H9 (cell line): ENCODE data around the gene HIVEP1. TPM values are rescaled to one million over a fixed set of nuclear protein-coding genes. Genes with fewer than 3 reads are reported as not detected.

Experiments
- DNase-seq: peaks from one replicate; pipeline ENCODE4 v3.0.0-alpha.2; 2017
- H2AFZ ChIP-seq: one replicate; pipeline ENCODE4 v1.6.1; 2013; ENCODE audit warnings: mild to moderate bottlenecking, low read length, control low read depth, moderate library complexity
- H2AK5ac ChIP-seq: 2 replicates; pipeline ENCODE4 v1.6.1; 2013; ENCODE audit warnings: low read length, control low read depth, mixed read lengths; ENCODE audit not compliant: insufficient read length
- H2BK120ac ChIP-seq: one replicate; pipeline ENCODE4 v1.6.1; 2013; ENCODE audit warnings: low read depth, mild to moderate bottlenecking, low read length, control low read depth, inconsistent platforms; ENCODE audit not compliant: poor library complexity, severe bottlenecking
- H2BK12ac ChIP-seq: 2 replicates; pipeline ENCODE4 v1.6.1; 2013; ENCODE audit warnings: low read length, control low read depth, mixed read lengths, low read depth; ENCODE audit not compliant: insufficient read length
- H2BK15ac ChIP-seq: 2 replicates; pipeline ENCODE4 v1.6.1; 2013; ENCODE audit warnings: low read depth, low read length, control low read depth
- H2BK20ac ChIP-seq: one replicate; pipeline ENCODE4 v1.6.1; 2013; ENCODE audit warnings: low read depth, mild to moderate bottlenecking, low read length, control low read depth, inconsistent platforms; ENCODE audit not compliant: poor library complexity, severe bottlenecking
- H2BK5ac ChIP-seq: 2 replicates; pipeline ENCODE4 v1.6.1; 2013; ENCODE audit warnings: low read length, control low read depth, mixed read lengths; ENCODE audit not compliant: insufficient read length
- H3K14ac ChIP-seq: 2 replicates; pipeline ENCODE4 v1.6.1; 2013; ENCODE audit warnings: low read length, control low read depth; ENCODE audit not compliant: insufficient read depth
- H3K18ac ChIP-seq: 2 replicates; pipeline ENCODE4 v1.6.1; 2013; ENCODE audit warnings: low read depth, mild to moderate bottlenecking, mixed read lengths, low read length, control low read depth; ENCODE audit not compliant: insufficient read length
- H3K23ac ChIP-seq: 2 replicates; pipeline ENCODE4 v1.6.1; 2013; ENCODE audit warnings: low read length, control low read depth, mixed read lengths, low read depth; ENCODE audit not compliant: insufficient read length
- H3K23me2 ChIP-seq: 2 replicates; pipeline ENCODE4 v1.6.1; 2013; ENCODE audit warnings: low read depth, mild to moderate bottlenecking, mixed read lengths, low read length, control low read depth; ENCODE audit not compliant: insufficient read length, poor library complexity, severe bottlenecking
- H3K27ac ChIP-seq: 2 replicates; pipeline ENCODE4 v1.5.1; 2013; ENCODE audit warnings: low read length, control low read depth, mixed read lengths, low read depth; ENCODE audit not compliant: insufficient read length
- H3K27me3 ChIP-seq: 2 replicates; pipeline ENCODE4 v1.6.1; 2013; ENCODE audit warnings: low read length, control low read depth, inconsistent platforms; ENCODE audit not compliant: insufficient read depth
- H3K4ac ChIP-seq: 2 replicates; pipeline ENCODE4 v1.6.1; 2013; ENCODE audit warnings: low read depth, mild to moderate bottlenecking, control low read depth, inconsistent platforms, low read length, moderate library complexity
- H3K4me1 ChIP-seq: 2 replicates; pipeline ENCODE4 v1.6.1; 2013; ENCODE audit warnings: low read length, control low read depth, inconsistent platforms; ENCODE audit not compliant: insufficient read depth
- H3K4me2 ChIP-seq: 2 replicates; pipeline ENCODE4 v1.6.1; 2013; ENCODE audit warnings: low read length, control low read depth, mixed read lengths; ENCODE audit not compliant: insufficient read length, insufficient read depth
- H3K56ac ChIP-seq: 2 replicates; pipeline ENCODE4 v1.6.1; 2013; ENCODE audit warnings: low read depth, mild to moderate bottlenecking, mixed read lengths, low read length, control low read depth; ENCODE audit not compliant: insufficient read length
- H3K79me1 ChIP-seq: 2 replicates; pipeline ENCODE4 v1.6.1; 2013; ENCODE audit warnings: low read depth, mild to moderate bottlenecking, moderate library complexity, low read length, control low read depth, inconsistent platforms; ENCODE audit not compliant: insufficient read depth, poor library complexity, severe bottlenecking
- H3K79me2 ChIP-seq: 2 replicates; pipeline ENCODE4 v1.6.1; 2013; ENCODE audit warnings: low read length, control low read depth, inconsistent platforms; ENCODE audit not compliant: insufficient read depth
- H3K9ac ChIP-seq: 2 replicates; pipeline ENCODE4 v1.6.1; 2013; ENCODE audit warnings: low read length, control low read depth, mixed read lengths; ENCODE audit not compliant: insufficient read length; ENCODE audit errors: extremely low read depth
- H3K9me3 ChIP-seq: one replicate; pipeline ENCODE4 v1.6.1; 2013; ENCODE audit warnings: low read depth, low read length, inconsistent platforms; ENCODE audit not compliant: control insufficient read depth
- H3T11ph ChIP-seq: one replicate; pipeline ENCODE4 v1.6.1; 2013; ENCODE audit warnings: mild to moderate bottlenecking, low read length, control low read depth, inconsistent platforms
- H4K20me1 ChIP-seq: one replicate; pipeline ENCODE4 v1.6.1; 2013; ENCODE audit not compliant: control insufficient read depth, insufficient read length, insufficient read depth
- H4K5ac ChIP-seq: 2 replicates; pipeline ENCODE4 v1.6.1; 2013; ENCODE audit warnings: low read depth, mild to moderate bottlenecking, mixed read lengths, low read length, control low read depth; ENCODE audit not compliant: insufficient read length
- H4K8ac ChIP-seq: replicated peaks from 2 replicates; pipeline ENCODE4 v1.6.1; 2013; ENCODE audit warnings: low read length, control low read depth, mixed read lengths, low read depth; ENCODE audit not compliant: insufficient read length
- H4K91ac ChIP-seq: 2 replicates; pipeline ENCODE4 v1.6.1; 2013; ENCODE audit warnings: low read depth, mild to moderate bottlenecking, moderate library complexity, mixed read lengths, low read length, control low read depth; ENCODE audit not compliant: insufficient read length
- H3K27ac Mint-ChIP-seq, 3 experiments: 2 replicates in 2 of 3; 3 replicates in 1 of 3; pipeline ENCODE4 v1.8.0; 2020 to 2021; ENCODE audit warnings: mixed read lengths in 3 of 3, mild to moderate bottlenecking in 1 of 3, moderate library complexity in 1 of 3
- H3K27me3 Mint-ChIP-seq: 2 replicates; pipeline ENCODE4 v1.8.0; 2021; ENCODE audit warnings: low read depth, mild to moderate bottlenecking, moderate library complexity, mixed read lengths
- H3K36me3 Mint-ChIP-seq, 3 experiments: 2 replicates in 2 of 3; 3 replicates in 1 of 3; pipeline ENCODE4 v1.8.0; 2020 to 2021; ENCODE audit warnings: low read depth in 3 of 3, mixed read lengths in 3 of 3; ENCODE audit not compliant: insufficient read depth in 1 of 3
- H3K4me1 Mint-ChIP-seq, 2 experiments: 2 replicates each; pipeline ENCODE4 v1.8.0; 2020; ENCODE audit warnings: mixed read lengths in 2 of 2
- H3K4me3 Mint-ChIP-seq, 2 experiments: 2 replicates in 1 of 2; 3 replicates in 1 of 2; pipeline ENCODE4 v1.8.0; 2020 to 2021; ENCODE audit warnings: mild to moderate bottlenecking in 2 of 2, mixed read lengths in 2 of 2, moderate library complexity in 1 of 2
- H3K9me3 Mint-ChIP-seq, 2 experiments: 2 replicates in 1 of 2; 3 replicates in 1 of 2; pipeline ENCODE4 v1.8.0; 2020; ENCODE audit warnings: mild to moderate bottlenecking in 2 of 2, mixed read lengths in 2 of 2, moderate library complexity in 1 of 2
- CTCF ChIP-seq: fragments of 200-600 bp; sonication (generic); conservative IDR thresholded peaks from 3 replicates; pipeline ENCODE4 v1.8.0; 2021; ENCODE audit warnings: antibody characterized with exemption, mild to moderate bottlenecking
- WGBS: extraction: QIAGEN DNeasy Blood & Tissue Kit; methylation state at CpG from one replicate; pipeline ENCODE4 v1.1.7; 2013; ENCODE audit warnings: missing lambda C conversion rate, low lambda C conversion rate, mixed read lengths; ENCODE audit not compliant: insufficient read length; ENCODE audit errors: extremely low coverage; 5-methylcytosine and 5-hydroxymethylcytosine counted together
- total RNA-seq: library from RNA; stranded (reverse); gene quantifications from 2 replicates; pipeline ENCODE4 v1.2.1, GENCODE V29; 2021

HIVEP1 gene
- total RNA-seq, 1 experiment from 2014 or later, result 44.2 TPM

GRCh38 chr6:12196326-12196936, 184.3 kb downstream of the HIVEP1 start:
- Histone ChIP-seq H3K23ac (no peak overlapping the region), H2BK12ac (no peak overlapping the region), H3K4me2 (no peak overlapping the region), H4K5ac (no peak overlapping the region), H3K18ac (no peak overlapping the region), H3K9ac (no peak overlapping the region), H3K4me1 (no peaks in the 10 kb centered on the region), H3K79me1 (no peaks in the 10 kb centered on the region), H4K91ac (no peak overlapping the region), H3K79me2 (no peaks in the 10 kb centered on the region), H3K4ac (no peak overlapping the region), H3T11ph (no peak overlapping the region), H3K27ac (no peak overlapping the region), H3K56ac (no peak overlapping the region), H2BK5ac (no peak overlapping the region), H4K8ac (no peak overlapping the region), H2AK5ac (no peak overlapping the region), H3K27me3 (no peaks in the 10 kb centered on the region), H3K23me2 (no peaks in the 10 kb centered on the region), H4K20me1 (no peaks in the 10 kb centered on the region), H2BK20ac (no peak overlapping the region), H3K14ac (no peak overlapping the region), H2AFZ (no peak overlapping the region), H2BK120ac (no peak overlapping the region), H3K9me3 (no peaks in the 10 kb centered on the region), H2BK15ac (no peak overlapping the region)
- no peak for TF ChIP-seq CTCF
- no peak overlapping the region for H3K4me3 Mint-ChIP-seq
- H3K27ac Mint-ChIP-seq, result no peak overlapping the region
- DNase-seq, result no peak
- peaks cover 0 to 3% of the 10 kb centered on the region in 2 experiments; a peak in 1 of 4 replicates for H3K4me1 Mint-ChIP-seq
- H3K36me3 Mint-ChIP-seq, result no peaks in the 10 kb centered on the region
- no peaks in the 10 kb centered on the region for H3K9me3 Mint-ChIP-seq
- H3K27me3 Mint-ChIP-seq, result no peaks in the 10 kb centered on the region
- no CpG with 5 or more reads among the region's 6 CpGs for WGBS
